Measurements from ENCODE around the gene PPP1R1A.

GRCh38 chr12:54546511-54546910 is 41.9 kb downstream of the PPP1R1A start:
- TF ChIP-seq, protein P1, sequence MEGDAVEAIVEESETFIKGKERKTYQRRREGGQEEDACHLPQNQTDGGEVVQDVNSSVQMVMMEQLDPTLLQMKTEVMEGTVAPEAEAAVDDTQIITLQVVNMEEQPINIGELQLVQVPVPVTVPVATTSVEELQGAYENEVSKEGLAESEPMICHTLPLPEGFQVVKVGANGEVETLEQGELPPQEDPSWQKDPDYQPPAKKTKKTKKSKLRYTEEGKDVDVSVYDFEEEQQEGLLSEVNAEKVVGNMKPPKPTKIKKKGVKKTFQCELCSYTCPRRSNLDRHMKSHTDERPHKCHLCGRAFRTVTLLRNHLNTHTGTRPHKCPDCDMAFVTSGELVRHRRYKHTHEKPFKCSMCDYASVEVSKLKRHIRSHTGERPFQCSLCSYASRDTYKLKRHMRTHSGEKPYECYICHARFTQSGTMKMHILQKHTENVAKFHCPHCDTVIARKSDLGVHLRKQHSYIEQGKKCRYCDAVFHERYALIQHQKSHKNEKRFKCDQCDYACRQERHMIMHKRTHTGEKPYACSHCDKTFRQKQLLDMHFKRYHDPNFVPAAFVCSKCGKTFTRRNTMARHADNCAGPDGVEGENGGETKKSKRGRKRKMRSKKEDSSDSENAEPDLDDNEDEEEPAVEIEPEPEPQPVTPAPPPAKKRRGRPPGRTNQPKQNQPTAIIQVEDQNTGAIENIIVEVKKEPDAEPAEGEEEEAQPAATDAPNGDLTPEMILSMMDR (IDR thresholded peaks at IDR 0.05; ENCODE audit: poor library complexity) = no peak
- TF ChIP-seq EZH2 (IDR thresholded peaks at IDR 0.05; ENCODE audit: borderline replicate concordance) (no peak), EZH2phosphoT487 (IDR thresholded peaks at IDR 0.05; ENCODE audit: low read depth, severe bottlenecking, unreplicated experiment) (no peak)

Measured in hepatocyte (in vitro differentiated cells).